K562 (cell line): Measurements from ENCODE around the gene SP140L. TPM values are rescaled to one million over a fixed set of nuclear protein-coding genes. Genes with fewer than 3 reads are reported as not detected.

Experiments used
- ATF7 ChIP-seq: fragments of 450-650 bp; IDR thresholded peaks from 2 replicates; pipeline ENCODE4 v1.7.1; 2014; ENCODE audit warnings: mild to moderate bottlenecking, moderate library complexity
- CBX5 ChIP-seq: IDR thresholded peaks from 2 replicates; pipeline ENCODE4 v1.6.1; 2014; ENCODE audit warnings: low read depth, borderline replicate concordance
- FUS ChIP-seq: fragments of 200-400 bp; formaldehyde crosslinking; optimal IDR thresholded peaks from 2 replicates; pipeline ENCODE3; 2017; ENCODE audit warnings: low read depth, low read length
- IFI16 ChIP-seq: fragments of 250-450 bp; sonication (Bioruptor Pico); IDR thresholded peaks from 2 replicates; pipeline ENCODE4 v2.1.2; 2022; ENCODE audit warnings: mild to moderate bottlenecking, inconsistent platforms
- NCOA4 ChIP-seq: fragments of 450-650 bp; IDR thresholded peaks from 2 replicates; pipeline ENCODE4 v1.6.1; 2018; ENCODE audit warnings: mild to moderate bottlenecking; ENCODE audit not compliant: partially characterized antibody
- POLR3A ChIP-seq: IDR thresholded peaks from 2 replicates; pipeline ENCODE4 v1.6.1; 2011; ENCODE audit warnings: borderline replicate concordance, mild to moderate bottlenecking, moderate library complexity; ENCODE audit not compliant: insufficient read length, insufficient read depth; ENCODE audit errors: extremely low read depth
- RBFOX2 ChIP-seq: fragments of 200-400 bp; formaldehyde crosslinking; IDR thresholded peaks from 2 replicates; pipeline ENCODE4 v1.6.1; 2017; ENCODE audit warnings: low read depth, mild to moderate bottlenecking, low read length, moderate library complexity
- RBM25 ChIP-seq: fragments of 200-400 bp; formaldehyde crosslinking; IDR thresholded peaks from 2 replicates; pipeline ENCODE4 v1.6.1; 2018; ENCODE audit warnings: low read length, low read depth, moderate library complexity; ENCODE audit not compliant: severe bottlenecking
- SNRNP70 ChIP-seq: fragments of 200-400 bp; formaldehyde crosslinking; optimal IDR thresholded peaks from 2 replicates; pipeline ENCODE3; 2017; ENCODE audit warnings: low read depth, low read length
- SUPT5H ChIP-seq: fragments of 450-650 bp; IDR thresholded peaks from 2 replicates; pipeline ENCODE4 v1.6.1; 2016
- TAF1 ChIP-seq: IDR thresholded peaks from 2 replicates; pipeline ENCODE4 v1.6.1; 2011; ENCODE audit warnings: mild to moderate bottlenecking, low read length, moderate library complexity; ENCODE audit not compliant: insufficient read depth, control insufficient read depth, severe bottlenecking; ENCODE audit errors: extremely low read depth
- TOE1 ChIP-seq, 2 experiments: fragments of 450-650 bp in 1 of 2; sonication (generic) in 1 of 2; formaldehyde crosslinking in 1 of 2; IDR thresholded peaks; 2 replicates each; pipeline versions ENCODE4 v1.7.1 to v1.8.0; 2016 to 2022; ENCODE audit warnings: borderline replicate concordance in 2 of 2, mild to moderate bottlenecking in 2 of 2, antibody characterized with exemption in 1 of 2, inconsistent platforms in 1 of 2, low read depth in 1 of 2, missing genetic modification reagents in 1 of 2, moderate library complexity in 1 of 2
- polyA plus RNA-seq, 8 experiments: library from polyadenylated mRNA; depleted of rRNA in 4 of 8; stranded (reverse) in 5 of 8; unstranded in 3 of 8; fragments of >200 nt; fragmentation: Nextera tagmentation in 2 of 8; fragmentation: Illumina TruSeq in 1 of 8; extraction: Ambion mirVana in 2 of 8; extraction: Trizol in 1 of 8; gene quantifications; 2 replicates each; pipeline versions ENCODE4 v1.2.1 to v1.2.3, GENCODE V29; 2011 to 2014; ENCODE audit warnings: inconsistent platforms in 1 of 8, missing spikeins in 1 of 8
- total RNA-seq, 7 experiments: library from RNA; depleted of rRNA in 6 of 7; stranded (reverse); fragments of >200 nt in 6 of 7; fragmentation: Illumina TruSeq in 2 of 7; extraction: Trizol in 2 of 7; gene quantifications; 2 replicates each; pipeline versions ENCODE4 v1.2.1 to v1.2.3, GENCODE V29; 2011 to 2021; ENCODE audit warnings: low replicate concordance in 1 of 7
- TF ChIP-seq, protein P1 (sequence below): sonication (generic); formaldehyde crosslinking; IDR thresholded peaks from 2 replicates; pipeline ENCODE4 v1.8.1; 2023; ENCODE audit warnings: mild to moderate bottlenecking, missing genetic modification reagents, moderate library complexity
- TF ChIP-seq, protein P2 (sequence below): IDR thresholded peaks from 2 replicates; pipeline ENCODE4 v1.6.1; 2011; ENCODE audit warnings: borderline replicate concordance, low read depth, mild to moderate bottlenecking, moderate library complexity, low read length; ENCODE audit not compliant: insufficient read depth, poor library complexity, severe bottlenecking
- TF ChIP-seq, protein P3 (sequence below): fragments of 450-650 bp; formaldehyde crosslinking; IDR thresholded peaks from 2 replicates; pipeline ENCODE4 v1.4.0; 2022; ENCODE audit warnings: mild to moderate bottlenecking, moderate library complexity

Gene SP140L
- total and polyA plus RNA-seq, 9 of the 15 experiments (the other 6 are each of a cell fraction or from before 2014, with no cell fraction given) = 4.0 to 15.5 (median 11.3) TPM

DNA sequence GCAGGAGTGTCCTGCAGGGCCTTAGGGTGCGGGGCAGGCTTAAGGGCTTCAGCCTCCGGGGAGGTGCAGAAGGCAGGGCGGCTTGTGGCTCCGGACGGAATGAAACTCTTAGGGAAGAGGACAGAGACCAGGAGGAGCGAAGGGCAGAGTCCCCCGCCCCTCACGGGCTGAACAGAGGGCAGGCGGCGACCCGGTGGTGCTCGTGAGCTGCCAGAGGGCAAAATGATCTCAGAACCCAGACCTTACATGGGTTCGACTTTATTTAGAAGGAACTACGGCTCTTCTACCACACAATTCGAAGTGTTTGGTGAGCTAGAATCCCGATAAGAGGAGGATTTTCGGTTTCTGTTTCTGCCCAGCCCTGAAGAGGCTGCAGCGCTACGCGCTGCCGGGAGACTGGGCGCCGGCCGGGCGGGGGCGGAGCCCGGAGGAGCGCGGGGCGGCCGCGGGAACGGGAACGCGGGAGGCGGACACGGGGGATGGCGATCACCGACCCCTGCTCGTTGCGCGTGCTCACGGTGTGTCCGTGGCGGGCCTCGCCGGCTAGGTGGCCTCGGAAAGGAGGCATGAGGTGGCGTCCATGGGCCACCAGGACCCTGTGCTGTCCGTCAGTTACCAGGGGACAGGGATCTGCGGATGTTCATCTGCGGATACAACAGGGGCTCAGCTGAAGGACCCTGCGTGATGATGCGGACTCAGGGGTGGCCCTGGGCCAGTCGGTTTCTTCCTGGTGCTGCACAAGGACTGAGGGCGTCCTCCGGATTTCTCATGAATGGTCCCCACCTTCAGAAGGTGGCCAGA lies 84.8 kb downstream of the SP140L start (continued):
- TF ChIP-seq RBM25 = no peak
- no peak for TF ChIP-seq NCOA4
- TF ChIP-seq, protein P1, sequence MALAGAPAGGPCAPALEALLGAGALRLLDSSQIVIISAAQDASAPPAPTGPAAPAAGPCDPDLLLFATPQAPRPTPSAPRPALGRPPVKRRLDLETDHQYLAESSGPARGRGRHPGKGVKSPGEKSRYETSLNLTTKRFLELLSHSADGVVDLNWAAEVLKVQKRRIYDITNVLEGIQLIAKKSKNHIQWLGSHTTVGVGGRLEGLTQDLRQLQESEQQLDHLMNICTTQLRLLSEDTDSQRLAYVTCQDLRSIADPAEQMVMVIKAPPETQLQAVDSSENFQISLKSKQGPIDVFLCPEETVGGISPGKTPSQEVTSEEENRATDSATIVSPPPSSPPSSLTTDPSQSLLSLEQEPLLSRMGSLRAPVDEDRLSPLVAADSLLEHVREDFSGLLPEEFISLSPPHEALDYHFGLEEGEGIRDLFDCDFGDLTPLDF = no peak
- no peak for TF ChIP-seq IFI16 (CRISPR knock-in tag)
- TF ChIP-seq, protein P2, sequence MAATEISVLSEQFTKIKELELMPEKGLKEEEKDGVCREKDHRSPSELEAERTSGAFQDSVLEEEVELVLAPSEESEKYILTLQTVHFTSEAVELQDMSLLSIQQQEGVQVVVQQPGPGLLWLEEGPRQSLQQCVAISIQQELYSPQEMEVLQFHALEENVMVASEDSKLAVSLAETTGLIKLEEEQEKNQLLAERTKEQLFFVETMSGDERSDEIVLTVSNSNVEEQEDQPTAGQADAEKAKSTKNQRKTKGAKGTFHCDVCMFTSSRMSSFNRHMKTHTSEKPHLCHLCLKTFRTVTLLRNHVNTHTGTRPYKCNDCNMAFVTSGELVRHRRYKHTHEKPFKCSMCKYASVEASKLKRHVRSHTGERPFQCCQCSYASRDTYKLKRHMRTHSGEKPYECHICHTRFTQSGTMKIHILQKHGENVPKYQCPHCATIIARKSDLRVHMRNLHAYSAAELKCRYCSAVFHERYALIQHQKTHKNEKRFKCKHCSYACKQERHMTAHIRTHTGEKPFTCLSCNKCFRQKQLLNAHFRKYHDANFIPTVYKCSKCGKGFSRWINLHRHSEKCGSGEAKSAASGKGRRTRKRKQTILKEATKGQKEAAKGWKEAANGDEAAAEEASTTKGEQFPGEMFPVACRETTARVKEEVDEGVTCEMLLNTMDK = no peak
- TF ChIP-seq SUPT5H = peak; percentile 49; the same call in 1 of the 2 replicates
- no peak for TF ChIP-seq SNRNP70
- TF ChIP-seq TAF1 = peak; percentile 57
- no peak for TF ChIP-seq POLR3A
- TF ChIP-seq TOE1 (IDR thresholded peaks at IDR 0.05; ENCODE audit: borderline replicate concordance) = no peak
- TF ChIP-seq TOE1 (CRISPR knock-in tag; IDR thresholded peaks at IDR 0.05; ENCODE audit: borderline replicate concordance, low read depth) = no peak
- TF ChIP-seq, protein P3, sequence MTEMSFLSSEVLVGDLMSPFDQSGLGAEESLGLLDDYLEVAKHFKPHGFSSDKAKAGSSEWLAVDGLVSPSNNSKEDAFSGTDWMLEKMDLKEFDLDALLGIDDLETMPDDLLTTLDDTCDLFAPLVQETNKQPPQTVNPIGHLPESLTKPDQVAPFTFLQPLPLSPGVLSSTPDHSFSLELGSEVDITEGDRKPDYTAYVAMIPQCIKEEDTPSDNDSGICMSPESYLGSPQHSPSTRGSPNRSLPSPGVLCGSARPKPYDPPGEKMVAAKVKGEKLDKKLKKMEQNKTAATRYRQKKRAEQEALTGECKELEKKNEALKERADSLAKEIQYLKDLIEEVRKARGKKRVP (CRISPR knock-in tag) = no peak
- peak; percentile 40; the same call in 1 of the 2 replicates for TF ChIP-seq ATF7
- TF ChIP-seq CBX5 = no peak
- no peak for TF ChIP-seq FUS
- peak; percentile 88 for TF ChIP-seq RBFOX2
